H1 (cell line): ENCODE measurements around the gene AGT. TPM values are rescaled to one million over a fixed set of nuclear protein-coding genes. Genes with fewer than 3 reads are reported as not detected.

Experiments used
- BACH1 ChIP-seq: IDR thresholded peaks from 2 replicates; pipeline ENCODE4 v1.6.1; 2012; ENCODE audit warnings: low read length, improper control_type of control experiment
- CEBPB ChIP-seq: IDR thresholded peaks from 2 replicates; pipeline ENCODE4 v1.6.1; 2012; ENCODE audit warnings: low read depth, low read length
- SP1 ChIP-seq: IDR thresholded peaks from 2 replicates; pipeline ENCODE4 v1.6.1; 2011; ENCODE audit warnings: low read depth, low read length
- SP2 ChIP-seq: IDR thresholded peaks from 2 replicates; pipeline ENCODE4 v1.6.1; 2012; ENCODE audit warnings: mild to moderate bottlenecking, low read length, inconsistent platforms
- polyA plus RNA-seq, 7 experiments: library from polyadenylated mRNA; depleted of rRNA in 3 of 7; stranded (reverse) in 5 of 7; unstranded in 2 of 7; fragments of >200 nt in 5 of 7; fragments of 200-250 nt in 2 of 7; gene quantifications; 1 replicate in 5 of 7; 2 replicates in 1 of 7; 4 replicates in 1 of 7; pipeline versions ENCODE4 v1.2.1 to v1.2.3, GENCODE V29; 2011 to 2013; ENCODE audit warnings: missing spikeins in 2 of 7, mixed read lengths in 2 of 7
- total RNA-seq: library from RNA; stranded (reverse); fragmentation: NEBNext Ultra II Directional; extraction: Animal tissue kit (Norgen Biotek cat#: 25700); gene quantifications from 2 replicates; pipeline ENCODE4 v1.2.1, GENCODE V29; 2021
- TF ChIP-seq, protein P1 (sequence below): IDR thresholded peaks from 2 replicates; pipeline ENCODE4 v1.6.1; 2012; ENCODE audit warnings: inconsistent platforms

Gene AGT
- total and polyA plus RNA-seq, 2 of the 8 experiments (the other 6 are each of a cell fraction or from before 2014, with no cell fraction given) = 0.20 TPM; not detected in 1

DNA sequence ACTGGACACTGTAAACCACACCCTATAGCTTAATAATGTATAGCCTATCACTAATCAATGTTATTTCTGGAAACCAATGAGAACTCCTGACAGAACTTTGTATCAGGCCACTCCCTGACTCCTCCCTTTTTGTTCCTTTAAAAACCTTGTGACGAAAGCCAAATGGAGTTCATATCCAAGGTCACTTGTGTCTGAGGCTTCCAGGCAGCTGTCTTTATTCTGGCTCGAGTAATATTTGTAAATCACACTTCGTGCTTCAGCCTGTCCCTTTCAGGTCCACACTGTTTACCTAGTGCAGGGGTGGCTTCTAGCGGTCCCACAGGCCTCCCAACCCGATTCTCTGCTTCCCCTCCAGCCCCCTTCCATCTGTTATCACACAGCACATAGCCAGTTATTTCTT is 17.1 kb upstream of the AGT start (continued):
- TF ChIP-seq SP1 (no peak), SP2 (no peak), CEBPB (no peak), BACH1 (no peak)
- TF ChIP-seq, protein P1, sequence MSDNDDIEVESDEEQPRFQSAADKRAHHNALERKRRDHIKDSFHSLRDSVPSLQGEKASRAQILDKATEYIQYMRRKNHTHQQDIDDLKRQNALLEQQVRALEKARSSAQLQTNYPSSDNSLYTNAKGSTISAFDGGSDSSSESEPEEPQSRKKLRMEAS = no peak
